HUES48 (cell line): Measurements from ENCODE around the gene DRD3.

Experiments
- H3K27ac ChIP-seq: one replicate; pipeline ENCODE4 v1.7.0; 2013; ENCODE audit warnings: low read depth, low read length, inconsistent platforms
- H3K27me3 ChIP-seq: 2 replicates; pipeline ENCODE4 v1.6.1; 2013; ENCODE audit warnings: mild to moderate bottlenecking, low read length; ENCODE audit not compliant: control insufficient read depth, insufficient read depth
- H3K36me3 ChIP-seq: 2 replicates; pipeline ENCODE4 v1.6.1; 2013; ENCODE audit warnings: low read length; ENCODE audit not compliant: control insufficient read depth, insufficient read depth
- H3K4me1 ChIP-seq: 2 replicates; pipeline ENCODE4 v1.6.1; 2013; ENCODE audit warnings: mild to moderate bottlenecking, low read length; ENCODE audit not compliant: control insufficient read depth, insufficient read depth
- H3K4me3 ChIP-seq: 2 replicates; pipeline ENCODE4 v1.5.1; 2013; ENCODE audit warnings: mild to moderate bottlenecking, low read depth, low read length
- H3K9ac ChIP-seq: 2 replicates; pipeline ENCODE4 v1.6.1; 2013; ENCODE audit warnings: mild to moderate bottlenecking, low read depth, low read length, moderate library complexity
- H3K9me3 ChIP-seq: 2 replicates; pipeline ENCODE4 v1.6.1; 2013; ENCODE audit warnings: low read length; ENCODE audit not compliant: control insufficient read depth, insufficient read depth

Gene DRD3

DNA sequence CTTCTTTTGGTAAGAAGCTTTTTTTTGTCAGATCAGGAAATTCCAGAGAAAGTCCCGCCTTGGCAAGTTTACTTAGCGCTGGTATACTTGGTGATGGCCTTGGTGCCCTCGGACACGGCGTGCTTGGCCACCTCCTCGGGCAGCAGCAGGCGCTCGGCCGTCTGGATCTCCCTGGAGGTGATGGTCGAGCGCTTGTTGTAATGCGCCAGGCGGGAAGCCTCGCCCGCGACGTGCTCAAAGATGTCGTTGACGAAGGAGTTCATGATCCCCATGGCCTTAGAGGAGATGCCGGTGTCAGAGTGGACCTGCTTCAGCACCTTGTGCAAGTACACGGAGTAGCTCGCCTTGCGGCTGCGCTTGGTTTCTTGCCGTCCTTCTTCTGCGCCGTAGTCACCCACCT lies 75.7 kb downstream of the DRD3 start:
- H3K9me3 ChIP-seq: no peaks in the 10 kb centered on the region
- 0 out of 2 replicates have a peak, but pooled peaks cover 9% of the 10 kb centered on the region for H3K4me1 ChIP-seq
- no peak overlapping the region for H3K4me3 ChIP-seq
- no peaks in the 10 kb centered on the region for H3K27me3 ChIP-seq
- H3K9ac ChIP-seq: no peak overlapping the region
- no peaks in the 10 kb centered on the region for H3K36me3 ChIP-seq
- H3K27ac ChIP-seq: no peak overlapping the region

- H3K4me1 ChIP-seq: 0 out of 2 replicates have a peak, but pooled peaks cover 6% of the 10 kb centered on the region
- no peak overlapping the region for H3K4me3 ChIP-seq
- no peak overlapping the region for H3K27ac ChIP-seq
- H3K9me3 ChIP-seq: no peaks in the 10 kb centered on the region
- no peaks in the 10 kb centered on the region for H3K36me3 ChIP-seq
- no peak overlapping the region for H3K9ac ChIP-seq
- no peaks in the 10 kb centered on the region for H3K27me3 ChIP-seq
Observed at GRCh38 chr3:114101101-114101500, 77.8 kb downstream of the DRD3 start.

DNA sequence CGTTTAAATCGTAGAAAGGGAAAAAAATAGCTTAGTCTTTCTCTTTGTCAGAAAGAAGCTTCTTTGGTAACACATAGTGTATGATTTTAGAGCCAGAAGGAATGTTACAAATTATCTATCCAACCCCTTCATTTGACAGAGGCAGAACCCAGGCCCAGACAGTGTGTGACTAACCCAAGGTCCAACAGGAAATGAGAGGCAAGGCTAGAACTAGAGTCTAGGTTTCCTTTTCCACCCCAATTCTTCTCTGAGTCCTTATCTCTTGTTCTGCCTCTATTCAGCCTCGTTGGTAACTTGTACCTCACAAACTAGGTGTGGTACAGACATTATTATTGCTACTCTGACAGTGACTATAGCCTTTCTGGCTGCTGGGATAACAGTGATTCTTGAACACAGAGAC lies 83.1 kb downstream of the DRD3 start:
- Histone ChIP-seq H3K4me3 (no peak overlapping the region), H3K9me3 (no peaks in the 10 kb centered on the region), H3K9ac (no peak overlapping the region), H3K4me1 (peaks cover 13% of the 10 kb centered on the region), H3K27me3 (no peaks in the 10 kb centered on the region), H3K27ac (no peak overlapping the region), H3K36me3 (no peaks in the 10 kb centered on the region)

- no peak overlapping the region for H3K9ac ChIP-seq
- no peaks in the 10 kb centered on the region for H3K36me3 ChIP-seq
- H3K4me3 ChIP-seq: no peak overlapping the region
- H3K9me3 ChIP-seq: no peaks in the 10 kb centered on the region
- peaks cover 13% of the 10 kb centered on the region for H3K4me1 ChIP-seq
- H3K27me3 ChIP-seq: no peaks in the 10 kb centered on the region
- no peak overlapping the region for H3K27ac ChIP-seq
Observed at GRCh38 chr3:114093596-114093995, 85.3 kb downstream of the DRD3 start.

- Histone ChIP-seq H3K27ac (no peak overlapping the region), H3K4me1 (peaks cover 13% of the 10 kb centered on the region), H3K9me3 (no peaks in the 10 kb centered on the region), H3K9ac (no peak overlapping the region), H3K36me3 (peaks cover under 1% of the 10 kb centered on the region; the same call in 1 of the 2 replicates), H3K27me3 (no peaks in the 10 kb centered on the region), H3K4me3 (no peak overlapping the region)
Observed at GRCh38 chr3:114093016-114093380, 85.9 kb downstream of the DRD3 start.

GRCh38 chr3:114092151-114093015 lies 86.5 kb downstream of the DRD3 start:
- Histone ChIP-seq H3K4me1 (peaks cover 13% of the 10 kb centered on the region), H3K4me3 (no peak overlapping the region), H3K27me3 (no peaks in the 10 kb centered on the region), H3K9me3 (no peaks in the 10 kb centered on the region), H3K27ac (no peak overlapping the region), H3K9ac (no peak overlapping the region), H3K36me3 (peaks cover 6% of the 10 kb centered on the region; the same call in 1 of the 2 replicates)

DNA sequence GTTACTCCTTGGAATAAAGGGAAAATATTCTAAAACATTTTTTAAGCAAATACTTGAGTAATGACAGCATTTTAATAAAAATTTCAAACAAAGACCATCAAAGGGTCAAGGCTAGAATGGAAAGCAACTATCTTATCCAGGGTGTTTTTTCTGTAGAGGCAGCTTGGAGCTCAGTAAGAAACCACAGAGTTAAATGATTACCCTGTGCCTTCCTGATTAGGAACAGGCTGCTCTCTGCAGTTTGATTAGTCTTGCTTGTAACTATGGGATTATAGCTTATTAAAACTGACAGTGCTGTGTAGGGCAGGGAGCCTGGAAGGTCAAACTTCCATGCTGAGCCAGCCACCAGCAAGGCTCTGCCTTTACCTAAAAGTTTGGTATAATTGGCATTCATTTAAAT lies 89.2 kb downstream of the DRD3 start:
- Histone ChIP-seq H3K36me3 (peaks cover 29% of the 10 kb centered on the region), H3K9ac (no peak overlapping the region), H3K4me1 (0 out of 2 replicates have a peak, but pooled peaks cover 6% of the 10 kb centered on the region), H3K27me3 (no peaks in the 10 kb centered on the region), H3K27ac (no peak overlapping the region), H3K4me3 (no peak overlapping the region), H3K9me3 (no peaks in the 10 kb centered on the region)

- Histone ChIP-seq H3K9ac (no peak overlapping the region), H3K4me1 (no peaks in the 10 kb centered on the region), H3K27me3 (no peaks in the 10 kb centered on the region), H3K27ac (no peak overlapping the region), H3K36me3 (peaks cover 60% of the 10 kb centered on the region), H3K9me3 (no peaks in the 10 kb centered on the region), H3K4me3 (no peak overlapping the region)
Observed at GRCh38 chr3:114086356-114086755, 92.5 kb downstream of the DRD3 start.

- peaks cover 92% of the 10 kb centered on the region for H3K36me3 ChIP-seq
Observed at GRCh38 chr3:114083112-114083511, 95.7 kb downstream of the DRD3 start.

GRCh38 chr3:114081037-114081436 lies 97.8 kb downstream of the DRD3 start:
- no peaks in the 10 kb centered on the region for H3K27me3 ChIP-seq
- H3K4me1 ChIP-seq: no peaks in the 10 kb centered on the region
- H3K27ac ChIP-seq: no peak overlapping the region
- peaks cover 95% of the 10 kb centered on the region for H3K36me3 ChIP-seq
- no peak overlapping the region for H3K9ac ChIP-seq
- H3K9me3 ChIP-seq: no peaks in the 10 kb centered on the region
- no peak overlapping the region for H3K4me3 ChIP-seq

More at GRCh38 chr3:114083112-114083511, 95.7 kb downstream of the DRD3 start:
- Histone ChIP-seq H3K27me3 (no peaks in the 10 kb centered on the region), H3K4me3 (no peak overlapping the region), H3K27ac (no peak overlapping the region), H3K9ac (no peak overlapping the region), H3K4me1 (no peaks in the 10 kb centered on the region), H3K9me3 (no peaks in the 10 kb centered on the region)

- H3K9me3 ChIP-seq: no peaks in the 10 kb centered on the region
- H3K27ac ChIP-seq: no peak overlapping the region
- no peak overlapping the region for H3K9ac ChIP-seq
- peaks cover 95% of the 10 kb centered on the region for H3K36me3 ChIP-seq
- H3K27me3 ChIP-seq: no peaks in the 10 kb centered on the region
- H3K4me3 ChIP-seq: no peak overlapping the region
- no peaks in the 10 kb centered on the region for H3K4me1 ChIP-seq
Observed at GRCh38 chr3:114080201-114080600, 98.7 kb downstream of the DRD3 start.
